CD4-positive, alpha-beta T cell (primary cell): ENCODE measurements around the gene LTB4R. TPM values are rescaled to one million over a fixed set of nuclear protein-coding genes. Genes with fewer than 3 reads are reported as not detected.

Source experiments
- ATAC-seq: fragments of 200-7000 bp; cut with Tn5 transposase; one replicate; pipeline ENCODE4 v1.10.0; 2022; ENCODE audit warnings: mild to moderate bottlenecking; ENCODE audit not compliant: poor library complexity
- CTCF ChIA-PET: fragments of 350-600 bp; sonication (Branson Sonifier 250); formaldehyde crosslinking; loops from one replicate; lab custom pipeline; 2021; ENCODE audit warnings: antibody characterized with exemption, inconsistent platforms; lab: Charles Lee
- POLR2A ChIA-PET: fragments of 350-600 bp; sonication (Branson Sonifier 250); formaldehyde crosslinking; loops from one replicate; lab custom pipeline; 2021; ENCODE audit warnings: antibody characterized with exemption, inconsistent platforms; lab: Charles Lee
- DNase-seq, 14 experiments: peaks; one replicate each; pipeline ENCODE4 v3.0.0-alpha.2; 2013 to 2020; ENCODE audit warnings: mixed read lengths in 2 of 14
- H3K27ac ChIP-seq, 2 donors: one replicate each; pipeline versions ENCODE4 v1.5.1 to v1.7.0; 2013; ENCODE audit warnings: low read length in 2 of 2, low read depth in 1 of 2, mild to moderate bottlenecking in 1 of 2
- H3K27me3 ChIP-seq, 2 experiments: 1 replicate in 1 of 2; 2 replicates in 1 of 2; pipeline versions ENCODE4 v1.6.1 to v1.7.0; 2013; ENCODE audit warnings: low read length in 2 of 2, control low read depth in 1 of 2, mild to moderate bottlenecking in 1 of 2, moderate library complexity in 1 of 2; ENCODE audit not compliant: insufficient read depth in 2 of 2, control insufficient read depth in 1 of 2
- H3K36me3 ChIP-seq: one replicate; pipeline ENCODE4 v1.6.1; 2013; ENCODE audit warnings: low read length, control low read depth; ENCODE audit not compliant: insufficient read depth
- H3K4me1 ChIP-seq: one replicate; pipeline ENCODE4 v1.6.1; 2013; ENCODE audit warnings: low read length, control low read depth; ENCODE audit not compliant: insufficient read depth
- H3K4me3 ChIP-seq: one replicate; pipeline ENCODE4 v1.5.1; 2013; ENCODE audit warnings: mild to moderate bottlenecking, low read length, moderate library complexity
- H3K9me3 ChIP-seq, 2 experiments: 1 replicate in 1 of 2; 2 replicates in 1 of 2; pipeline versions ENCODE4 v1.6.1 to v1.7.0; 2013; ENCODE audit warnings: low read length in 2 of 2, mild to moderate bottlenecking in 2 of 2, control low read depth in 1 of 2, moderate library complexity in 1 of 2; ENCODE audit not compliant: control insufficient read depth in 1 of 2, insufficient read depth in 1 of 2
- H3K27ac Mint-ChIP-seq: one replicate; pipeline ENCODE4 v1.8.0; 2020; ENCODE audit warnings: mixed read lengths
- H3K27me3 Mint-ChIP-seq: one replicate; pipeline ENCODE4 v1.8.0; 2021; ENCODE audit warnings: mixed read lengths
- H3K36me3 Mint-ChIP-seq: one replicate; pipeline ENCODE4 v1.8.0; 2021; ENCODE audit warnings: low read depth, mixed read lengths
- H3K4me1 Mint-ChIP-seq: one replicate; pipeline ENCODE4 v1.8.0; 2021; ENCODE audit warnings: low read depth, mixed read lengths
- H3K4me3 Mint-ChIP-seq: one replicate; pipeline ENCODE4 v1.8.0; 2020; ENCODE audit warnings: mild to moderate bottlenecking, mixed read lengths
- H3K9me3 Mint-ChIP-seq: one replicate; pipeline ENCODE4 v1.8.0; 2020; ENCODE audit warnings: mixed read lengths
- intact Hi-C, 2 experiments: fragments of 100-400 bp; cut with DNase I in 1 of 2; cut with micrococcal nuclease in 1 of 2; formaldehyde crosslinking; loops; one replicate each; pipeline versions ENCODE4 v1.15.1 to v1.9.0; 2023 to 2025; cut with DNase I, micrococcal nuclease
- total RNA-seq, 174 experiments: library from RNA in 2 of 174; stranded (reverse) in 2 of 174; gene quantifications; one replicate each; pipeline ENCODE4 v1.2.3 and lab custom pipeline; 2021 to 2026
- TF ChIP-seq, protein P1 (sequence below): fragments of 200-600 bp; IDR thresholded peaks from one replicate; pipeline ENCODE4 v1.8.0; 2022; ENCODE audit warnings: antibody characterized with exemption, mild to moderate bottlenecking

The LTB4R gene
- total RNA-seq, 2 experiments from 2014 or later = 15.6 to 18.3 TPM

DNA sequence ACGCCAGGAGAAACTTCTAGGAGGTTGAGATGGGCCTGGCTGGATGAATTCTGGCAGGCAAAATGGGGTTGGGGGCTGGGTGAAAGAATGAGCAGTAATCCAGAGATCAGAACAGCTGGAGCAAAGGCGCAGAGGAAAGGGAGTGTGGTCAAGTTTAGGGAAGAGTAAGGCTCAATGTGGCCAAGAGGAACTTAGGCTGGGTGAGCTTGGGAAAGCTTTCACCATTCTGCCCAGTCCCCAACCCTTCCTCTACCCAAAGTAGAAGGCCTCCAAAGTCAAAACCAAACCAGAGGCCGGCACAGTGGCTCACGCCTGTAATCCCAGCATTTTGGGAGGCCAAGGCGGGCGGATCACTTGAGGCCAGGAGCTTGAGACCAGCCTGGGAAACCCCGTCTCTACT is 29.7 kb upstream of the LTB4R start:
- Histone ChIP-seq H3K27ac (no peak overlapping the region), H3K4me1 (peaks cover 28% of the 10 kb centered on the region), H3K27me3 (no peaks in the 10 kb centered on the region), H3K4me3 (no peak overlapping the region), H3K36me3 (no peaks in the 10 kb centered on the region), H3K9me3 (no peaks in the 10 kb centered on the region)
- ChIA-PET POLR2A (no interaction called here), CTCF (interaction anchor here (4.0 to 4.4 kb wide), 2 partner anchors 11 to 16 kb away, joined by 20 to 24 read pairs; partner anchors contain the start of genes DHRS1, NOP9 and RABGGTA)
- H3K4me3 Mint-ChIP-seq = no peak overlapping the region
- no peak for ATAC-seq
- H3K9me3 Mint-ChIP-seq = no peaks in the 10 kb centered on the region
- intact Hi-C loops = no loop called here
- TF ChIP-seq, protein P1, sequence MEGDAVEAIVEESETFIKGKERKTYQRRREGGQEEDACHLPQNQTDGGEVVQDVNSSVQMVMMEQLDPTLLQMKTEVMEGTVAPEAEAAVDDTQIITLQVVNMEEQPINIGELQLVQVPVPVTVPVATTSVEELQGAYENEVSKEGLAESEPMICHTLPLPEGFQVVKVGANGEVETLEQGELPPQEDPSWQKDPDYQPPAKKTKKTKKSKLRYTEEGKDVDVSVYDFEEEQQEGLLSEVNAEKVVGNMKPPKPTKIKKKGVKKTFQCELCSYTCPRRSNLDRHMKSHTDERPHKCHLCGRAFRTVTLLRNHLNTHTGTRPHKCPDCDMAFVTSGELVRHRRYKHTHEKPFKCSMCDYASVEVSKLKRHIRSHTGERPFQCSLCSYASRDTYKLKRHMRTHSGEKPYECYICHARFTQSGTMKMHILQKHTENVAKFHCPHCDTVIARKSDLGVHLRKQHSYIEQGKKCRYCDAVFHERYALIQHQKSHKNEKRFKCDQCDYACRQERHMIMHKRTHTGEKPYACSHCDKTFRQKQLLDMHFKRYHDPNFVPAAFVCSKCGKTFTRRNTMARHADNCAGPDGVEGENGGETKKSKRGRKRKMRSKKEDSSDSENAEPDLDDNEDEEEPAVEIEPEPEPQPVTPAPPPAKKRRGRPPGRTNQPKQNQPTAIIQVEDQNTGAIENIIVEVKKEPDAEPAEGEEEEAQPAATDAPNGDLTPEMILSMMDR = no peak
- H3K36me3 Mint-ChIP-seq = no peaks in the 10 kb centered on the region
- no peak overlapping the region for H3K27ac Mint-ChIP-seq
- H3K27me3 Mint-ChIP-seq = no peaks in the 10 kb centered on the region
- H3K4me1 Mint-ChIP-seq = peaks cover 32% of the 10 kb centered on the region
- no peak for DNase-seq

GRCh38 chr14:24282736-24283135 is 28.6 kb upstream of the LTB4R start:
- Mint-ChIP-seq H3K36me3 (no peaks in the 10 kb centered on the region), H3K27me3 (no peaks in the 10 kb centered on the region), H3K27ac (no peak overlapping the region), H3K4me1 (peaks cover 25% of the 10 kb centered on the region), H3K4me3 (no peak overlapping the region), H3K9me3 (no peaks in the 10 kb centered on the region)
- peaks cover 26% of the 10 kb centered on the region for H3K4me1 ChIP-seq
- intact Hi-C loops = no loop called here
- no peaks in the 10 kb centered on the region for H3K9me3 ChIP-seq
- no peak overlapping the region for H3K4me3 ChIP-seq
- no peaks in the 10 kb centered on the region for H3K27me3 ChIP-seq
- H3K27ac ChIP-seq = no peak overlapping the region
- POLR2A ChIA-PET = no interaction called here
- ATAC-seq = no peak
- TF ChIP-seq, protein P1 = no peak
- no peaks in the 10 kb centered on the region for H3K36me3 ChIP-seq
- CTCF ChIA-PET = interaction anchor here (0.8 kb wide), 1 partner anchor 14 kb away, joined by 3 read pairs; no protein-coding TSS in a partner anchor
- DNase-seq = no peak

GRCh38 chr14:24283796-24284460 is 27.4 kb upstream of the LTB4R start:
- no peaks in the 10 kb centered on the region for H3K9me3 Mint-ChIP-seq
- H3K27ac ChIP-seq = no peak overlapping the region
- no peak for DNase-seq
- ATAC-seq = no peak
- H3K36me3 Mint-ChIP-seq = no peaks in the 10 kb centered on the region
- TF ChIP-seq, protein P1 = no peak
- H3K27me3 ChIP-seq = no peaks in the 10 kb centered on the region
- H3K4me3 ChIP-seq = no peak overlapping the region
- POLR2A ChIA-PET = interaction anchor here (0.5 kb wide), 1 partner anchor 39 kb away, joined by 4 read pairs; no protein-coding TSS in a partner anchor
- H3K27ac Mint-ChIP-seq = no peak overlapping the region
- no peaks in the 10 kb centered on the region for H3K27me3 Mint-ChIP-seq
- CTCF ChIA-PET = no interaction called here
- H3K4me1 Mint-ChIP-seq = peaks cover 15% of the 10 kb centered on the region
- intact Hi-C loops = no loop called here
- peaks cover 15% of the 10 kb centered on the region for H3K4me1 ChIP-seq
- no peaks in the 10 kb centered on the region for H3K36me3 ChIP-seq
- no peaks in the 10 kb centered on the region for H3K9me3 ChIP-seq
- H3K4me3 Mint-ChIP-seq = no peak overlapping the region
